ENCODE measurements around the gene B9D1.

B9D1 gene

DNA sequence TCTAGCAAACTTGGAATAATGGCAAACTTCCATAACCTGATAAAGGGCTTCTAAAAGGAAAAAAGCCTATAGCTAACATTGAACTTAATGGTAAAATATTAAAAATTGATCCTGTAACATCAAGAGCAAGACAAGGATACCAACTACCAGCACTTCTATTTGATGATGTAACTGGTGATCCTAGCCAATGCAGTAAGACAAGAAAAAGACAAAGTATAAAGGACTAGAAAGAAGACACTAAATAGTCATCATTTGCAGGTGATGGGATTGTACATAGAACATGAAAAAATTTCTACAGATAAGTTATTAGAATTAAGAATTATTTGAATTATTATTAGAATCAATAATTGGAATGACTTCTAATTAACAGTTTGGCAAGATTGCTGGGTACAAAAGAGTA, 37.0 kb downstream of the B9D1 start:
- Histone ChIP-seq H3K36me3 (replicated peaks; ENCODE audit: low read depth, low read length) (no peaks in the 10 kb centered on the region), H3K4me2 (ENCODE audit: low read length) (no peak overlapping the region), H3K27me3 (ENCODE audit: low read depth, low read length) (no peaks in the 10 kb centered on the region), H3K79me2 (ENCODE audit: low read length) (no peaks in the 10 kb centered on the region), H3K4me1 (ENCODE audit: low read length) (no peaks in the 10 kb centered on the region), H4K20me1 (ENCODE audit: insufficient read depth, low read length) (no peaks in the 10 kb centered on the region), H3K4me3 (ENCODE audit: low read length) (no peak overlapping the region), H3K27ac (ENCODE audit: low read length) (no peak overlapping the region), H2AFZ (ENCODE audit: low read depth, low read length) (no peak overlapping the region), H3K9ac (ENCODE audit: low read length) (no peak overlapping the region), H3K9me3 (ENCODE audit: insufficient read depth, low read length) (no peaks in the 10 kb centered on the region)
- no peak for TF ChIP-seq CTCF (IDR thresholded peaks at IDR 0.05; ENCODE audit: low read depth, low read length)
- TF ChIP-seq EZH2phosphoT487 (IDR thresholded peaks at IDR 0.05; ENCODE audit: low read depth) = no peak

- no peaks in the 10 kb centered on the region for H3K4me1 ChIP-seq (ENCODE audit: low read length)
- H3K79me2 ChIP-seq (ENCODE audit: low read length) = no peaks in the 10 kb centered on the region
- H3K4me2 ChIP-seq (ENCODE audit: low read length) = no peak overlapping the region
- H2AFZ ChIP-seq (ENCODE audit: low read depth, low read length) = no peak overlapping the region
- no peak overlapping the region for H3K27ac ChIP-seq (ENCODE audit: low read length)
- no peak overlapping the region for H3K4me3 ChIP-seq (ENCODE audit: low read length)
- H3K27me3 ChIP-seq (ENCODE audit: low read depth, low read length) = no peaks in the 10 kb centered on the region
- H3K9me3 ChIP-seq (ENCODE audit: insufficient read depth, low read length) = no peaks in the 10 kb centered on the region
- H3K9ac ChIP-seq (ENCODE audit: low read length) = no peak overlapping the region
- no peaks in the 10 kb centered on the region for H4K20me1 ChIP-seq (ENCODE audit: insufficient read depth, low read length)
- no peaks in the 10 kb centered on the region for H3K36me3 ChIP-seq (replicated peaks; ENCODE audit: low read depth, low read length)
- no peak for TF ChIP-seq EZH2phosphoT487 (IDR thresholded peaks at IDR 0.05; ENCODE audit: low read depth)
- no peak for TF ChIP-seq CTCF (IDR thresholded peaks at IDR 0.05; ENCODE audit: low read depth, low read length)
Observed at GRCh38 chr17:19322861-19323260, 39.7 kb downstream of the B9D1 start.

GRCh38 chr17:19322129-19322505, 40.4 kb downstream of the B9D1 start:
- no peak overlapping the region for H3K27ac ChIP-seq (ENCODE audit: low read length)
- no peaks in the 10 kb centered on the region; the same call in 1 of the 2 replicates for H3K4me1 ChIP-seq (ENCODE audit: low read length)
- TF ChIP-seq EZH2phosphoT487 (IDR thresholded peaks at IDR 0.05; ENCODE audit: low read depth) (no peak), CTCF (IDR thresholded peaks at IDR 0.05; ENCODE audit: low read depth, low read length) (no peak)
- no peak overlapping the region for H3K4me3 ChIP-seq (ENCODE audit: low read length)
- no peaks in the 10 kb centered on the region for H4K20me1 ChIP-seq (ENCODE audit: insufficient read depth, low read length)
- H3K9ac ChIP-seq (ENCODE audit: low read length) = no peak overlapping the region
- H3K27me3 ChIP-seq (ENCODE audit: low read depth, low read length) = no peaks in the 10 kb centered on the region
- H2AFZ ChIP-seq (ENCODE audit: low read depth, low read length) = no peak overlapping the region
- H3K9me3 ChIP-seq (ENCODE audit: insufficient read depth, low read length) = no peaks in the 10 kb centered on the region
- H3K79me2 ChIP-seq (ENCODE audit: low read length) = no peaks in the 10 kb centered on the region
- H3K4me2 ChIP-seq (ENCODE audit: low read length) = no peak overlapping the region
- H3K36me3 ChIP-seq (replicated peaks; ENCODE audit: low read depth, low read length) = no peaks in the 10 kb centered on the region

GRCh38 chr17:19321481-19322128, 40.9 kb downstream of the B9D1 start:
- H3K36me3 ChIP-seq (replicated peaks; ENCODE audit: low read depth, low read length) = no peaks in the 10 kb centered on the region
- no peaks in the 10 kb centered on the region for H4K20me1 ChIP-seq (ENCODE audit: insufficient read depth, low read length)
- no peak overlapping the region for H3K9ac ChIP-seq (ENCODE audit: low read length)
- no peaks in the 10 kb centered on the region for H3K27me3 ChIP-seq (ENCODE audit: low read depth, low read length)
- TF ChIP-seq CTCF (IDR thresholded peaks at IDR 0.05; ENCODE audit: low read depth, low read length) (no peak), EZH2phosphoT487 (IDR thresholded peaks at IDR 0.05; ENCODE audit: low read depth) (no peak)
- no peak overlapping the region for H3K27ac ChIP-seq (ENCODE audit: low read length)
- H3K9me3 ChIP-seq (ENCODE audit: insufficient read depth, low read length) = no peaks in the 10 kb centered on the region
- H3K4me3 ChIP-seq (ENCODE audit: low read length) = no peak overlapping the region
- H3K4me2 ChIP-seq (ENCODE audit: low read length) = no peak overlapping the region
- H3K4me1 ChIP-seq (ENCODE audit: low read length) = no peaks in the 10 kb centered on the region; the same call in 1 of the 2 replicates
- H3K79me2 ChIP-seq (ENCODE audit: low read length) = no peaks in the 10 kb centered on the region
- H2AFZ ChIP-seq (ENCODE audit: low read depth, low read length) = no peak overlapping the region

Data from OCI-LY3 (cell line).